Amniotic stem cell (primary cell): ENCODE data around the gene BDKRB2.

Experiments
- DNase-seq: peaks from one replicate; lab custom pipeline; 2025; lab: John Stamatoyannopoulos, UW

Gene BDKRB2

DNA sequence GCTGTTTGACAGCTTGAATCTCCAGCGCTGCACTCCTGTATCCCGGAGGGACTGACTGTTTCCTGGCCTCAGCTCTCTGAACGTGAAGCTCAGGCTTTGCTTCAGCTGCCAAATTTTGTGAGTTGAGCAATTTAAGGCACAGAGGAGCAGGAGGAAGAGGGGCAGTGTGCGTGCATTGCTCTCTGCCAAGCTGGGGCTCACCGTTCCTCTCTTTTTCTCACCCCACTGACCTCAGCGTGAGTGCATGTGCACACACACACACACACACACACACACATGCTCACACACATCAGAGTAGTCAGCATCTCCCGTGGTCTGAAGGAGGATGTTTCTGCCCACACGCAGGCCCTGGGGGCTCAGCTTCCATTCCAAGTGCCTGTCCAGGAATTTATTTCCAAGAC, 27.8 kb upstream of the BDKRB2 start:
- peak; percentile 18 for DNase-seq

DNA sequence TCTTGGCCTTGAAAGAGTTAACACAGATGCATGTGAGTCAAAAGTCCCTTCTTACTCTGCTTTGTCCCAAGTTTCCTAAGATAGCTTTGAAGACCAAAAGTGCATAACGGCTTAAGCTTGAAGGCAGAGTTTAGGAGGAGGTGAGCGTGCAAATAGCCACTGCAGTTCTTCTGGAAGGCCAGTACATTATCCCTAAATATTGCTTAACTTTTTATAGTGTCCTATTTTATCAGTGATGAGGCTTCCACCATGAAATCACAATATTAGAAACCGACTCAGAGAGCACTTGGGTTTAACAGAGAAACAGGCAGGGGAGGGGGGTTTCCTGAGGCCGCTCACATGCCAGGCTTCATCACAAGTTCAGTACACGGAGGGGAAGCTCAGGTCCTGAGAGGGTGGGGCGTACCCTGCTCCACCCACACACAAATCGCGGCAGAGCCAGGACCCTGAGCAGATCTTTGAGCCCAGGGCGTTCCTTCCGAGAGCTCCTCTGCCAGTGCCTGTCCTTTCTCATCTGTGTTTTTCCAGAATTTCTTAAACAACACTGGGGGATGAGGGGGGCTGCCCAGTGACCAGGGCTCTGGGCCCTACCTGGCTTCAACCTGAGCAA, 26.8 kb upstream of the BDKRB2 start:
- DNase-seq = no peak

DNA sequence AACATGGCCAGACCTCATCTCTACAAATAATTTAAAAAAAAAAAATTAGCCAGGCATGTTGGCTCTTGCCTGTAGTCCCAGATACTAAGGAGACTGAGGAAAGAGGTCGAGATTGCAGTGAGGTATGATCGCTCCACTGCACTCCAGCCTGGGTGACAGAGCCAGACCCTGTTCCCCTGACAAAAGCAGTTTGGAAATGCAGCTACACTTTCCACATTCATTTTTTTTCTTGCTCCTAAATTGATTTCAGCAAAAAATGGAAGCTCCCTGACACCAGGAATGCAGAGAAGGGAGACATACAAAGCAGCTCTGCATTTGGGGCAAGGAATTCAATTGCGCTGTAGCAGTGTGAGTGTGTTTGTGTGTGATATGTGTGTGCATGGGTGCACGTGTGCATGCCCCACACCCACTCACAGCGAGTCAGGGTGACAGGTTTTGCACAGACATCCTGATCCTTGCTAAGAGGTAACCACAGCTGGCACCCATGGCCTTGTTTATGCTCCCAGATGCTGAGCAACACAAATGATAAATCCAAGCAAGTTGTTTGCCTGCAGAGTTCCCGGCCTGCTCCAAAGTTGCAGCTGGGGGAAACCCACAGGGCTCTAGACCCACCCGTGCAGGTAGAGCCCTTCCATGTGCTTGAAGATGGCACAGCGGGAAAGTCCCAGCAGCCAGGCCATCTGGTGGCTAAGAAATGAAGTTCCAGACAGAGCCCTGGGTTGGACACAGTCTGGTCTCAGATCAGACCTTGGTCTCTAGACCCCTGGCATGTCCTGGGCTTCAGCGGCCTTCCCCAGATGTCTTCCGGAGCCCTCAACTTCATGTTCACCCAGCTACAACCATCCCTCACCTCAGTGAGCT, 25.9 kb upstream of the BDKRB2 start:
- DNase-seq = no peak

DNA sequence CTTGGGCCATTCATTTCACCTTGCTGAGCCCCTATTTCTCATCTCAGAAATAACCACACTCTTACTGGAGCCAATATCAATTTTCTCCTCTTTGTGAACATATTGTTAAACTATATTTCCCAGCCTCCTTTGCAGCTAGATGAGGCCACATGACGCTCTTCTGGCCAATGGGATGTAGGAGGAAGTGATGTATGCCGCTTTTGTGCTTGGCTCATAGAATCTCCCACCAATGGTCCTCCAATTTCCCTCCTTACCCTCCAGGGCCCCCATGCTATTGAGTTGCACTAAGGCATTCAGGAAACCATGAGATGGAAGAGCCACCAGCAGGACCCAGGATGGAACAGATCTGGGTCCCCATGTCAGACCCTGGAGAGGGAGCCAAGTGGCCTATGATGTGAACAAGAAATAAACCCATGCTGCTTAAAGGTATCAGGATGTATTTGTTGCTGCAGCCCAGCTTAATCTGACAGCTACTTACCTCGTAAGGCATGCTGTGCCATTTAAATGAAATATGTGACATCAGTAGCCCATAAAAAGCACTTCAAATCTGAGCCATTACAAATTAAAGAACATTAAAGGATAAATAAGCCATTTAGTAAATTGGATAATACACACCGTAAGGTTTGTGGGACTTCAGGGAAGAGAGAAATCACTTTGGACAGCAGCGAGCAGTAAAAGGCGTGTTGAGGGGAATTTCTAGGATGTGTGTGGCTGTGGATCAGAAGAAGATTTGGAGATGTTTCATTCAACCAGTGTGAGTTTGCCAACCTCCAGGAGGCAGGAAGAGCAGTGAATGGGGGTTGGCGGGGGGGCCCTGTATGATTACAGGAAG, 24.4 kb upstream of the BDKRB2 start:
- no peak for DNase-seq

DNA sequence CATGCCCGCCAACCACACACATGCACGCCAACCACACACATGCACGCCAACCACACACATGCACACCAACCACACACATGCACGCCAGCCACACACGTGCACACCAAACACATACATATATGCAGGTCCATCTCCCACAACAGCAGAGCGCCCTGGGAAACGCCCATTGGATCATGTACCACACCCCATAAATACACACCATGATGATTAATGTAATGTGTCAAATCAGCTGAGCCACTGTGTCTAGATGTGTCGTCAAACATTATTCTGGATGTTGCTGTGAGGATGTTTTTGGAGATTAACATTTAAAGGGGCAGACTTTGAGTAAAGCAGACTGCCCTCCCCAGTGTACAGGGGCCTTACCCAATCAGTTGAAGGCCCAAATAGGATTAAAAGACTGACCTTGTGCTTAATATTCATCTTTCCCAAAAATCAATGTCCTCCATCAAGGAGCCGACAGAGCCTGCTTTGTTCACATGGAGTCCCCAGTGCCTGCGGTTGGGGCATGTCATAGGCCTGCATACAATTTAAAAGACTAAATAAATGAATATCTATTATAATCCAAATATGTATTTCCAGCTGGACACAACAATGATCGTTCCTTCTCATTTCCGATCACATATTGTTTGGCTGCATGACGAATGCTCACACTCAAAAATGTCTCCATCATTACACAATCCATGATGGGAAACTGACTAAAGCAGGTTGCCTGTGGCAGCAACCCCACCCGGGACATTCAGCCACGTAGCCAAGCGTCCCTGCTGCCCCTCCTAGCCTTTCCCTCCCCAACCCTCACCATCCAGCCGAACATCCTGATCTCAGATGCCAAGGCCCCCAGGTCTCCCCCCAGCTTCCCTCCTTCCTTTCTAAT, 23.2 kb upstream of the BDKRB2 start:
- no peak for DNase-seq

DNA sequence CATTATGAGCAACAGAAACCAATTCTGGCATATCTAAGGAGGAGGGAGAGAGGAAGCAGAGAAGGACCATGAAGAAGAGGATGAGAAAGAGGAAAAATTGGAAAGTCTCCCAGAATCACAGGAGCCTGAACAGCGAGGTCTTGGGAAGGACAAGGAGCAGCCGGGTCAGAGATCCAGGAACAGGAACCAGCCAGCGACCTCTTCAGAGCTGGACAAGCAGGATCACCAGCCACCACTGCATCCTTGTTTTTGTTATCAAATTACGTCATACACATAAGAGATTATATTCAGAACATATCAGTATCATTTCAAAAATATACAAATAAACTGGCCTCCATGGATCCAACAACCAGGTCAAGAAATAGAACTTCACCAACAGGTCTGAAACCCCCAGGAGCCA, 22.1 kb upstream of the BDKRB2 start:
- no peak for DNase-seq

DNA sequence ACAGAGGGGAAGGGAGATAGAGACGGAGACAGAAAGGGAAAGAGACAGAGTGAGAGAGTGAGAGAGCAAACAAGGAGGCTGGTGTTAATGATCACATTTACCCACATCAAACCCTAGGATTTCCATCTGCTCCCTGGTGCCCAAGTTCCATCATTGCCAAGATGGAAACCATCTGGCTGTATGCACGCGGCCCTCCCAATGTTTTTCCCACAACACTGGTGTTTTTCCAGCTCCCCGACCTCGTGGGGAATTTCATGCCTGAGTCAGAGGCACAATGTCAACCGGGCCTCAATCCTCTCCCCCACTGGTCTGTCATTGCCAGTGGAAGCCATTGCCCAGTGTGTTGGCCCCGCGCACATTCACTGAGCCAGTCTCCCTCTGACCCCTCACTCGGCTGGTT, 19.9 kb upstream of the BDKRB2 start:
- DNase-seq = no peak

DNA sequence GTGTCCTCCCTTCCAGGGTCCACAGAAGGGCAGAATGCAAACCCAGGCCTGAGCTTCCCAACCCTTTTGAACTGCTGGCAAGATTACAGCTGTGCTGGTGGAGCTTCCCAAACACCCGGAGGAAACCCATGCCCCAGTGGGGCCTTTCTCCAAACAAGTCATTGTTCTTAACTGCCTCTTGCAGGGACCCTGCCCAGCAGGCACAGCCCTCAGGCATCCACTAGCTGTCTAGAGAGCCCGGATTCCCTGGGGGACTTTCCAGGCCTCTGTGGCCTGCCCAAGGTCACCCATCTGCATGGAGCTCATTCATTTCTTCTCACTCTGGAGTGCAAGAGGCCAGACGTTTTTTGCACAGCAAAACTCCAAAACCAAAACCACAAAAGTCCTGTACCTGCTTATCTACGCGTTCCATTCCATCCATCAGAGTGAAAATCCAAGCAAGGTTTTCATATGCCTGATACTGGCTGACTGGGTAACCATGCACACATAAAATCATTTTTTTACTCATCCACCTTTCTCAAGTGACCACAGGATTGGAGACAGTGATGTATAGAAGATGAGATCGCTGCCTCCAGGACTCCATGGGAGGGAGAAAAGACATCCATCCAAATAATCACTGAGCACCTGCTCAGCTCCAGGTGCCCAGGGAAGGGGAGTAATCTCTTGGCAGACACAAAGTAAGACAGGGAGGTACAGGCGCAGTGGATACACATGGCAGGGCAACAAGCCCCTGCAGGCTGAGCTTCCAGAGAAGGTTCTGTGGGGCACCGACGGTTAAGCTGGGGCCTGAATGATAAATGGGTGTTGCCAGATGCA, 17.2 kb upstream of the BDKRB2 start:
- no peak for DNase-seq

DNA sequence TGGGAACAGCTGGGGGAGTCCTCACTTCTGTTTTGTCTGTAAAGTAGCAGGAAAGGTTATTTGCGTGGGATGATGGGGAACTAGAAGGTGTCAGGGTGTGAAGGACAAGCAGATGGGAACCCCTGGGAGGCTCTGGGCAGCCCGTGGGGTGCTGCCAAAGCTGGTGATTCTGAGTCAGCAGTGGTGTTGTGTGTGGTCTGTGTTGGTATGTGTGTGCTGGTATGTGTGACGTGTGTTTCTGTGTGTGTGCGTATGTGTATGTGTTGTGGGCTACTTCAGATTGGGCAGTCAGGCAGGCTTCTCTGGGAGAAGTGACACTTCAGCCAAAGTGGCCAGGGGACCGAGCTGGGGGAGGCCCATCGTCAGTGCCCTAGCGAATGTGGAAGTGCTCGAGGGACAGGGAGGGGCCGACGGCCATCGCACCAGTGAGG, 15.3 kb upstream of the BDKRB2 start:
- no peak for DNase-seq

DNA sequence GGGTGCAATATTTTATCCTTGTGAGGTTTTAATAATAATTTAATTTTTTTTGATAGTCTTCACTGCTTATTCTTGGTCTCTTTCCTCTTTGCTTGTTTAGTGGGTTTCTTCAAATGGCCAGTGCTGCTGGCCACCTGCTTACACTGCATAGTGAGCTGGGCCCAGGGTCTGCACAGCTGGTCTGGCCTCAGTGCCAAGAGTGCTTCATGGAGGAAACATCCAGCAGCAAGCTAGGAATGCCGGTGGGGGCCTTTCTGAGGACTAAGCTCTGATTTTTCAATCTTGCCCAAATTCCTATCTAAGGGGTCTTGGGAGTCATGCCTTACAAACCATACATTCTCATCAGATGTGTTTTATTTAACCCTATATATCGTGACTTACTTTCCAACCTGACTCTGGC, 13.3 kb upstream of the BDKRB2 start:
- no peak for DNase-seq

DNA sequence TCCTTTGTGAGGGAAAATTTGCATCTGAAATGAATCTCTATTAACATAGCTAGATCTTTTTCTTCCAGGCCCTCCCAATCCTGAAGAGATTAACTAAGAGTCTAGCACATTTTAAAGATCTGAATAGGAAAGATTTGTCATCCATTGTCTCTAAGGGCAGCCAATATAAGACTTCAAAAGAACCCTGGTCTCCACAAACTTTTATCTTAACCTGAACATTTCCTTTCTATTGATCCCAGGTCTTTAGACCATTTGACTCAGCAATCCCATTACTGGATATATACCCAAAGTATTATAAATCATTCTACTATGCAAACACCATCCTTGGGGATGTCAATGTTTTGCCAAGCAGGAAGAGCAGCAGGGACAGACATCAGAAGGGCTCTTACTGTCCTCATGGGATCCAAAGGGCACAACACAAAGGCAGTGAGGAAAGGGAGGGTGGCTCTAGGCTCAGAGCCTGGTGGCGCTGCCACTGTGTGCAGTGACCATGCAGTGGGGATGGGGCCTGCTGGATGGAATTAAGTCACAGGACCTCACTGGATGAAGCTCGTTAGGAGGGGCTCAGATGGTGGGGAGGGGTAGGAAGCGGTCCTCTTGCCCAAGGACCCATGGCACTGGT, 12.7 kb upstream of the BDKRB2 start:
- DNase-seq = no peak

DNA sequence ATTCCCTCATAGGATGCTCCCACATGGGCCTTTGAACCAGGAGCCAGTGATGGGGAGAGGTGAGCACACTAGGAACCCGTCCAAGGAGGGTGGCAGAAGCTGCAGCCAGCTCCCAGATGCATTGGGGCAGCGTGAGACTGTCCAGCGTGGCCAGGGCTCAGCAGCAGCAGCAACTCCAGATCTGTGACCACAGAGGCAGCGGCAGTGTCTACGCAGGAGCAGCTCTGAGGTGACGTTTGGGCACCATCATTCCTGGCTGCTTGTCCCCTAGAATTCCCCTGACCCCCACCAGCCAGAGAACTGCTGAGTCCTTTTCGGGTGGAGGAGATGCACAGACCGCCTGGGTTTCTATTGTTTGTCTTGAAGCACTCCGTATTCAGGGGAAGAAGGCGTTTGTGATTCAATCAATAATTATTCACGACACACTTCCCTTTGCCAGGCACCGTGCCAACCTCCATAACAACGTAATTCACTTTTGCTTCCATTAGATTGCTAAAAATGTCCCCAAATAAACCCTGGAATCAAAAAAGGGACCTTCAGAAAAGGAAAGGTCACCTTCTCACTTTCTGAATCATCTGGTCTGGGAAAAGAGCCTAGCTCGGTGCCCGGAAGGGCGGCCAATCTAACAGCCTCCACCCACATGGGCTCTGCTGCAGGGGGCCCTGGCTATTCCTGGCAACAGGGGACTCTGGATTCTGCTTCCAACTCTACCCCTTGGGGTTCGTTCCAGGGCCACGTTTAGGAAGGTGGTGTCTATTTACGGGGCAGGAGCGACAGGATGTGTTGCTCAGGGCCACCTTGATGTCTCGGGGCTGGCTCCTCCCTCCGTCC, 11.4 kb upstream of the BDKRB2 start:
- no peak for DNase-seq

DNA sequence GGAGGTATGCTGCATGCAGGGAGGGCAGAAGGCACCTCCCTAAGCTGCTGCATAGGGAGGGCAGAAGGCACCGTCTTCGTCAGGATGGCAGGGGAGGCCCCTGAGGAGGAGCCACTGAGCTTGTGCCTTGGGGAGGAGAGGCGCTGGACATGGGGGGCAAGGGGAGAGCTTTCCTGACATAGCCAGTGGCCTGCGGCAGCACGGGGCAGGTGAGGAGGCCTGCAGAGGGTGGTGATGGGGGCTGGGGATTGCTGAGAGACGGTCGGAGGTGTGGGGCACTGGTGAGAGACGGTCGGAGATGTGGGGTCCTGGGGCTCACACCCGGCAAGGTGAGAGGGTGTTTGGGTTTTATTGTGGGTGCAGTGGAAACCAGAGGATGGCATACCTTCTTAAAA, 10.4 kb upstream of the BDKRB2 start:
- DNase-seq = no peak

DNA sequence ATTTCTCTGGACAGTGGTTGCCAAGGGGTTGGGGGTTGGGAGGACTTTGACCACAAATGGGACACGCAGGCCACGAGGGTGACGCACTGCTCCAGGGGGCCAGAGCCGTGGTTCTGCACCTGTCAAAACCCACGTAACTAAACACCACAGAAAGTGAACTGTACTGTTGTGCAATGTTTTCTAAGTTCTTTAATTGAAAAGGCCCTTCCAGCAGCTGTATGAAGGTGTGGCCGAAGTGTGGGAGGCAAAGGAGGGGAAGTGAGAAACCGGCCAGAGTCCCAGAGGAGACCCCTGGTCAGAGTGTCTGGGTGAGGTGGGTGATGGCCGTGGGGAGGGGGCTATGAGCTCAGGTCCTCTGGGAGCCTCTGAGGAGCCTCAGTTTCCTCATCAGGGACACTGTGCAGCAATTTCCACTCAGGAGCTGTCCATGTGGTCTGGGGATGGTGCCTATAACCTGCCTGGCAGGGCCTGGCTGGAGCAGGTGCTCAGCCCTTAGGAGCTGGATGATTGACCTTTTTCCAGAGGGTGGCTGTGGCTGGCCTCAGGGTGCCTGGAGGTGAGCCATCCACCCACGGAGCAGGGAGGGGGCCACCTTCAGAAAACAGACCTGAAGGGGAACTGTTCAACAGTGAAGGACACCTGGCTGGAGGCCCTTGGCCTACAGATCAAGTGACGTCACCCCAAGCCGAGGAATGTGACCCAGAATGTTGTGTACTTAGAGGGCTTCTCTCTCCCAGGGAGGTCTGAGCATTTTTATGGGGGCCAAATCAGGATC, 9.8 kb upstream of the BDKRB2 start:
- no peak for DNase-seq

DNA sequence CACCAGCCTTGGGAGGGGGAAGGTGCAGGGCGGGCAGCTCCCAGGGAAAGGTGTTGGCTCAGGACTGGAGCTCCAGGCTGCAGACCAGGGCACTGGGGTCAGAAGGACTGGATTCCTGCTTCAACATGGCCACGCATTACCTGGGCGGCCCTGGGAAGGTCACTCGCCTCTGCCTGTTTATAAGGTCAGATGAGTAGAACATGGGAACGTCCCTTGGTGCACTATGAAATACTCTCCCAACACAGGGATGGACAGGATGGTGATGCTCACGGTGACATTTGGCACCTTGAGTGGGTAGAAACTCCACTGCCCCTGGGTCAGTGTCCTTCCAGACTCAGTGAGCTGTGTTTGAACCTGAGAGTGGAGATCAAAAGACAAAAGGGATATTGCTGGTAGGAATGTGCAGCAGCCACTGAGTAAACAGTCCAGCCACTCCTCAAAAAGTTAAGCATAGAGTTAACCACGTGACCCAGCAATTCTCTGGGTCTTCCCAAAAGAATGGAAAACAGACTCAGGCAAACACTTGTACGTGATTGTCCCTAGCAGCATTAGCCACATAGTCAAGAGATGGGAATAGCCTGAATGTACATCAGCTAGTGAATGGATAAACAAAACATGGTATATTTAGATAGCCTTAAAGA, 9.1 kb upstream of the BDKRB2 start:
- no peak for DNase-seq

DNA sequence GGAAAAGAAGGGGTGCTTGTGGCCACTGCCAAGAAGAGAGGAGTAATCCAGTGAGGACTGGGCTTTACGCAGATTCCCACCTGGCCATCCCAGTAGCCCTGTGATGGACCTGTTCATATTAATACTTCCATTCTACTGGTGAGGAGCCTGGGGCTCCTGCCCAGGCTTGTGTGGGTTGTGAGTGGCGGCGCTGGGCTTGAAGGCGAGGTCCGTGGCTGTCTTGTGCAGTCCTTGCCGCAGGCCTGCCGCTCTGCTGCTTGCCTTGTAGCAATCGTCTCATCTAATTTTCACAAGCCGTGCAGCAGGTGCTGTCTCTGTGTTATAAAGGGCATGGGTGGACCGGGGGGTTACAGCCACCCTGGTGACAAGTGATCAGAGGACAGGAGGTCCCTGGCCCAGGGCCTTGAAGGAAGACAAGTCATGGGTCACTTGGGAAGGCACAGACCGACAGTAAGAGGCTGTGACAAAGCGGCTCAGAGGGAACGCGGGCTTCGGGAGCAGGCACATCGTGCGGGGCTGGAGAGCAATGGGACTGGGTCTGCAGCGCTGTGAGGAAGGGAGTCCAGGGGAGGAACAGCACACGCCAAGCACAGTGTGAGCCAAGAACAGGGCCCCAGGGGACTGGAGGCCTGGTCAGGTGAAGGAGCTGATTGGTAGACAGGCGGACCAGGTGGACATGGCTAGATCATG, 7.3 kb upstream of the BDKRB2 start:
- no peak for DNase-seq

DNA sequence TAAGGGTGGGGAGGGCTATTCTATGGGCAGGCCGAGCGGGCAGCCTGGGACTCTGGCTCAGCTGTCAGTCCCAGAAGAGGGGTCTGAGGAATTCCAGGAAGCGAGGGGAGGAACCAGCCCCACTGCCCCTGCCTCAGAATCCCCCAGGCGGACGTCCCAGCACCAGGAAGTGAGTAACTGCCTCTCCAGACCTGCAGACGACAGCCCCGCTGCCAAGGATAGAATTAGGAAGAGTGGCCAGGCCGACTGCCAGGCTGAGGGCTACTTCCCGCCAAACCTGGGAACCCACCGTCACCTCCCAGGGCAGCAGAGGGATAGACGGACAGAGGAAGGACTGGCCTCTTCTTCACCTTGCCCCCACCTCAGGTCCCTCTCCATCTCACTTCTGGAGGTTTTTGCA, 6.7 kb upstream of the BDKRB2 start:
- no peak for DNase-seq
